Heart left ventricle (tissue), 16 donors: Measurements from ENCODE around the gene KIRREL3. TPM values are rescaled to one million over a fixed set of nuclear protein-coding genes. Genes with fewer than 3 reads are reported as not detected.

Experiments used
- ATAC-seq, 4 donors: fragments of 200-7000 bp; cut with Tn5 transposase; one replicate each; pipeline ENCODE4 v1.9.1; 2020 to 2022; ENCODE audit warnings: moderate library complexity in 4 of 4, mild to moderate bottlenecking in 3 of 4, moderate number of reproducible peaks in 1 of 4
- DNase-seq, 5 donors: peaks; one replicate each; pipeline ENCODE4 v3.0.0-alpha.2; 2020
- H3K27ac ChIP-seq, 12 donors: fragments of 200-600 bp; sonication (generic) in 4 of 12; one replicate each; pipeline versions ENCODE4 v1.5.0 to v1.8.0; 2016 to 2022; ENCODE audit warnings: mild to moderate bottlenecking in 2 of 12
- H3K27me3 ChIP-seq, 9 donors: fragments of 200-600 bp; sonication (generic) in 2 of 9; one replicate each; pipeline versions ENCODE4 v1.5.1 to v1.8.0; 2016 to 2022; ENCODE audit warnings: mild to moderate bottlenecking in 3 of 9
- H3K36me3 ChIP-seq, 9 donors: fragments of 200-600 bp; sonication (generic) in 2 of 9; one replicate each; pipeline versions ENCODE4 v1.5.0 to v1.8.0; 2018 to 2022; ENCODE audit warnings: mild to moderate bottlenecking in 2 of 9
- H3K4me1 ChIP-seq, 12 donors: fragments of 200-600 bp; sonication (generic) in 4 of 12; one replicate each; pipeline versions ENCODE4 v1.5.0 to v1.8.0; 2016 to 2022; ENCODE audit warnings: mild to moderate bottlenecking in 3 of 12
- H3K4me3 ChIP-seq, 12 donors: fragments of 200-600 bp; sonication (generic) in 4 of 12; one replicate each; pipeline versions ENCODE4 v1.5.0 to v1.8.0; 2017 to 2022; ENCODE audit warnings: mild to moderate bottlenecking in 9 of 12, moderate library complexity in 4 of 12
- H3K9me3 ChIP-seq, 12 donors: fragments of 200-600 bp; sonication (generic) in 4 of 12; one replicate each; pipeline versions ENCODE4 v1.5.0 to v1.8.0; 2016 to 2022; ENCODE audit warnings: mild to moderate bottlenecking in 1 of 12
- CTCF ChIP-seq, 12 donors: fragments of 200-600 bp; sonication (generic) in 4 of 12; IDR thresholded peaks; one replicate each; pipeline versions ENCODE4 v1.5.0 to v1.8.0; 2018 to 2022; ENCODE audit warnings: antibody characterized with exemption in 12 of 12, mild to moderate bottlenecking in 5 of 12
- POLR2A ChIP-seq, 2 donors: fragments of 450-650 bp; IDR thresholded peaks; one replicate each; pipeline ENCODE4 v1.6.1; 2017; ENCODE audit warnings: antibody characterized with exemption in 2 of 2, mild to moderate bottlenecking in 2 of 2, moderate library complexity in 2 of 2
- WGBS, 4 donors: extraction: QIAGEN DNeasy Blood & Tissue Kit in 2 of 4; methylation state at CpG; one replicate each; pipeline versions ENCODE4 v1.1.5 to v1.1.7; 2013 to 2018; 5-methylcytosine and 5-hydroxymethylcytosine counted together
- intact Hi-C, 10 donors: fragments of 100-400 bp; cut with DNase I; formaldehyde crosslinking; loops; one replicate each; pipeline versions ENCODE4 v1.11.1 to v1.14.2; 2022
- polyA plus RNA-seq, 2 donors: library from polyadenylated mRNA; stranded (reverse); fragments of 200-250 nt; gene quantifications; one replicate each; pipeline ENCODE4 v1.2.3, GENCODE V29; 2013
- total RNA-seq, 9 donors: library from RNA; depleted of rRNA in 2 of 9; stranded (reverse); fragments of >200 nt in 2 of 9; fragmentation: NEBNext Ultra II Directional in 3 of 9; extraction: Animal tissue kit (Norgen Biotek cat#: 25700) in 3 of 9; gene quantifications; one replicate each; pipeline versions ENCODE4 v1.1.0 to v1.2.4, GENCODE V29; 2016 to 2023
- donor health status: ischemic (EF 13 %, LVEDD 7.1; RV severe dilation, severe dysfunction).
- donor health status: healthy with polysubstance abuse.
- donor health status: DM: no; HTN: yes; CAD: no.
- donor health status: DM: no; HTN: no; CAD: no.
- donor health status: ischemic (EF 25% LVEDD 6.9; RV normal size, moderate dysfunction).
- donor health status: ischemic (EF 25% LVEDD 5.7; RV mildly dilated, moderate dysfunction).
- donor health status: healthy.
- donor health status: DM: yes; HTN: yes; CAD: no.
- donor health status: ischemic (EF 35%, LVEDD 5.7; RV mildly dilated, moderate dysfunction).
- donor health status: nonischemic (EF 11% LVEDD 7.7; RV severe dilation, severe dysfunction).
- donor health status: DM: yes; HTN: yes; CAD: no.
- donor health status: PGD.
- donor health status: ischemic (EF 29% LVEDD 5.4; RV normal size, mild dysfunction).
- donor health status: nonischemic (EF 23%, LVEDD 6.1; RV moderate dilation, normal function).

KIRREL3 gene
- total and polyA plus RNA-seq, 11 donors: 0.08 to 1.3 (median 0.27) TPM

GRCh38 chr11:126437731-126438130, 562.8 kb downstream of the KIRREL3 start:
- DNase-seq (no peak), ATAC-seq (no peak)
- intact Hi-C loops: loop anchor here in 6 of 10 donors (2.0 to 10.0 kb wide), 5 partner anchors 41 to 909 kb away; no protein-coding TSS in a partner anchor
- Histone ChIP-seq H3K27ac (peak overlapping the region in 2 of 12 donors; percentile 12 to 14), H3K27me3 (no peaks in the 10 kb centered on the region), H3K4me3 (no peak overlapping the region), H3K4me1 (peaks cover 0 to 52% (median 8%) of the 10 kb centered on the region in 12 donors), H3K36me3 (no peaks in the 10 kb centered on the region), H3K9me3 (no peaks in the 10 kb centered on the region)
- WGBS, 4 donors: 95 to 97% (median 96%) methylated on average over 3 to 5 of the region's 5 CpGs
- no peak for TF ChIP-seq POLR2A (IDR thresholded peaks at IDR 0.05)
- TF ChIP-seq CTCF (IDR thresholded peaks at IDR 0.05): no peak

- DNase-seq (peak in 2 of 5 donors; percentile 48 to 77), ATAC-seq (peak in 3 of 4 donors; percentile 11 to 41 (median 19))
- no peaks in the 10 kb centered on the region for H3K36me3 ChIP-seq
- H3K4me1 ChIP-seq: peaks cover 3 to 64% (median 19%) of the 10 kb centered on the region in 12 donors
- no peaks in the 10 kb centered on the region for H3K9me3 ChIP-seq
- intact Hi-C loops: loop anchor here in 6 of 10 donors (2.0 to 10.0 kb wide), 4 partner anchors 121 to 911 kb away; no protein-coding TSS in a partner anchor
- H3K4me3 ChIP-seq: no peak overlapping the region
- H3K27me3 ChIP-seq: no peaks in the 10 kb centered on the region
- WGBS, 4 donors: 78 to 81% (median 81%) methylated on average over 4 to 7 of the region's 7 CpGs
- peak overlapping the region in 7 of 12 donors; percentile 17 to 60 (median 38) for H3K27ac ChIP-seq
- TF ChIP-seq CTCF (IDR thresholded peaks at IDR 0.05) (no peak), POLR2A (IDR thresholded peaks at IDR 0.05) (no peak)
Observed at GRCh38 chr11:126436209-126436755, 564.3 kb downstream of the KIRREL3 start.

- peak in 1 of 5 donors; percentile 50 for DNase-seq
- no peaks in the 10 kb centered on the region for H3K27me3 ChIP-seq
- 59 to 75% (median 74%) methylated on average over 12 of the region's 12 CpGs for WGBS, 4 donors
- H3K9me3 ChIP-seq: no peaks in the 10 kb centered on the region
- no peak for ATAC-seq
- intact Hi-C loops: loop anchor here in 5 of 10 donors (2.0 to 10.0 kb wide), 3 partner anchors 120 to 123 kb away; no protein-coding TSS in a partner anchor
- H3K27ac ChIP-seq: no peak overlapping the region
- H3K4me3 ChIP-seq: no peak overlapping the region
- no peaks in the 10 kb centered on the region for H3K36me3 ChIP-seq
- H3K4me1 ChIP-seq: peaks cover 3 to 65% (median 21%) of the 10 kb centered on the region in 12 donors
- TF ChIP-seq CTCF (IDR thresholded peaks at IDR 0.05): no peak
- TF ChIP-seq POLR2A (IDR thresholded peaks at IDR 0.05): no peak
Observed at GRCh38 chr11:126434950-126435335, 565.6 kb downstream of the KIRREL3 start.

DNA sequence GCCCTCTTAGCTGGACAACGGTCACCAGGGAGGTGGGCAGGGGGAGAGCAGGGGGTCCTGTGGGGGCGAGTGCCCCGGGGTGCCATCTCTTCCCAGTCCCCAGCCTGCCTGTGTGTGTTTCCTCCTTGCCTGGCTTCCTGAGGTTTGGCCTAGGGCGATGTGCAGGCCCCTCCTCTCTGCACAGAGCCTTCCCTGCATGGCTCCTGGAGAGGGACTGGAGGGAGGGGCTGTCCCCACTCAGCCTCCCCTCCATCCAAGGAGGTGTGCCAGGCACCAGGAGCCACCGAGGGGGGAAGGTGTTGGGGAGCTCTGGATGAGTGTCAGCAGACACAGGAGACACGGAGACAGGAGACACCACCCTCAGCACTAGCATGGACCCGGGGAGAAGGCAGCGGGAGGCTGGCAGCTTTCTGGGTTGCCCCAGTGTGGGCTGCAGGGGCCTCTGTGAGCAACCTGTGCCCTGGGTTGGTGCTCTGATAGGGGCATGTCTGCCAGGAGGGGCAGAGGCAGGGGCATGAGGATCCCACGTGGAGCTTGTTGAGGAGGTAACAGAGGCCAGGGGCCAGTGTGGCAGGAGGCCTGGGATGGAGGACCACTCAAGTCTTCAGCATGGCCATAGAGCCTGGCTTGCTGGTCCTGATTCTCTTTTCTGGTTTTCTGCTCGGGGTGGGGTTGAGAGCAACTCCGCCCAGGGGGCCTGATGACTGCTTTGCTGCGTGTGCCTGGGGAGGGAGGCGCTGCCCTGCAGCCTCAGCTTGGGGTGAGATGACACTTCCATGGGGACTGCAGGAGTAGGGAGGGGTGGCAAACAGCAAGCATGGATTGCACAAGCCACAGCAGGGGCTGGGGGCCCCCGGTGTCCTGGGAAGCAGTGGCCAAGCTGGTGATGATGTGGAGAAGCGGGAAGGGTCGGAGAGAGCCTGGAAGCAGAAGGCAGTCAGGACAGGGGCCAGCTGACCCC, 566.3 kb downstream of the KIRREL3 start:
- intact Hi-C loops: loop anchor here in 3 of 10 donors (2.0 to 10.0 kb wide), 2 partner anchors 119 kb away; no protein-coding TSS in a partner anchor
- Histone ChIP-seq H3K9me3 (no peaks in the 10 kb centered on the region), H3K4me1 (peaks cover 3 to 65% (median 21%) of the 10 kb centered on the region in 12 donors), H3K4me3 (no peak overlapping the region), H3K27ac (no peak overlapping the region), H3K27me3 (no peaks in the 10 kb centered on the region), H3K36me3 (no peaks in the 10 kb centered on the region)
- TF ChIP-seq CTCF (IDR thresholded peaks at IDR 0.05): no peak
- TF ChIP-seq POLR2A (IDR thresholded peaks at IDR 0.05): no peak
- DNase-seq (peak in 1 of 5 donors; percentile 59), ATAC-seq (no peak)
- WGBS, 4 donors: 76 to 82% (median 79%) methylated on average over 11 to 16 of the region's 16 CpGs
